Measurements from ENCODE around the gene KCTD11. TPM values are rescaled to one million over a fixed set of nuclear protein-coding genes. Genes with fewer than 3 reads are reported as not detected.
"Not testable (repeated sequence)": the region's sequence is repeated elsewhere in the genome, so short reads cannot be mapped to it uniquely, and the experiment has no call there.

Gene KCTD11
- total RNA-seq, 2 experiments from 2014 or later = 5.8 to 5.9 TPM

GRCh38 chr17:7352503-7352889 lies 534 bp downstream of the KCTD11 start:
- DNase-seq = no peak
- H3K27me3 Mint-ChIP-seq = no peaks in the 10 kb centered on the region
- peaks cover 41% of the 10 kb centered on the region for H3K36me3 Mint-ChIP-seq (ENCODE audit: low read depth)
- CTCF ChIA-PET = interaction anchor here (1.4 to 4.5 kb wide), 3 partner anchors 84 to 335 kb away, joined by 3 to 24 read pairs (median 12); partner anchors contain the start of genes SENP3, TMEM102 and TP53
- POLR2A ChIA-PET = interaction anchor here (1.1 to 1.3 kb wide), 4 partner anchors 16 to 307 kb away, joined by 3 to 12 read pairs (median 4); partner anchors contain the start of genes ACAP1 and MPDU1
- H3K4me3 Mint-ChIP-seq = peak overlapping the region; percentile 65
- H3K9me3 Mint-ChIP-seq = no peaks in the 10 kb centered on the region
- H3K4me1 Mint-ChIP-seq = peaks cover 70% of the 10 kb centered on the region
- H3K27ac Mint-ChIP-seq = peak overlapping the region; percentile 62

GRCh38 chr17:7352910-7353635 lies 1.1 kb downstream of the KCTD11 start:
- peak overlapping the region; percentile 65 for H3K4me3 Mint-ChIP-seq
- H3K36me3 Mint-ChIP-seq (ENCODE audit: low read depth) = peaks cover 37% of the 10 kb centered on the region
- H3K27ac Mint-ChIP-seq = peak overlapping the region; percentile 62
- CTCF ChIA-PET = interaction anchor here (0.6 to 4.5 kb wide), 6 partner anchors 23 to 334 kb away, joined by 3 to 24 read pairs (median 4); partner anchors contain the start of genes NEURL4, SENP3, TMEM102 and TP53
- no peak for DNase-seq
- H3K27me3 Mint-ChIP-seq = no peaks in the 10 kb centered on the region
- POLR2A ChIA-PET = interaction anchor here (0.9 to 1.9 kb wide), 9 partner anchors 9 to 334 kb away, joined by 3 to 12 read pairs (median 4); partner anchors contain the start of genes ACAP1, MPDU1 and TP53
- H3K9me3 Mint-ChIP-seq = no peaks in the 10 kb centered on the region
- H3K4me1 Mint-ChIP-seq = peaks cover 69% of the 10 kb centered on the region

GRCh38 chr17:7354262-7354843 lies 2.4 kb downstream of the KCTD11 start:
- peak; percentile 42 for DNase-seq
- H3K27me3 Mint-ChIP-seq = no peaks in the 10 kb centered on the region
- peaks cover 56% of the 10 kb centered on the region for H3K4me1 Mint-ChIP-seq
- no peaks in the 10 kb centered on the region for H3K9me3 Mint-ChIP-seq
- no peak overlapping the region for H3K4me3 Mint-ChIP-seq
- POLR2A ChIA-PET = interaction anchor here (0.9 to 3.1 kb wide), 8 partner anchors 18 to 333 kb away, joined by 3 to 14 read pairs (median 4); partner anchors contain the start of genes ACAP1, TMEM256 and TP53
- CTCF ChIA-PET = interaction anchor here (1.0 to 4.5 kb wide), 7 partner anchors 18 to 234 kb away, joined by 3 to 24 read pairs (median 6); partner anchors contain the start of genes ACAP1, NEURL4, SENP3 and TMEM102
- H3K36me3 Mint-ChIP-seq (ENCODE audit: low read depth) = peaks cover 26% of the 10 kb centered on the region
- peak overlapping the region; percentile 47 for H3K27ac Mint-ChIP-seq

GRCh38 chr17:7355053-7355452 lies 3.1 kb downstream of the KCTD11 start, which contains the start of gene TMEM95:
TSS of gene TMEM95 (plus strand) at chr17:7355156. CDS start at chr17:7355205, 49 bp downstream.
- DNase-seq = no peak
- Mint-ChIP-seq H3K4me3 (no peak within 1 kb of the TSS), H3K36me3 (ENCODE audit: low read depth) (peaks cover 21% of the 10 kb centered on the region), H3K27ac (peak within 1 kb of the TSS; percentile 47), H3K4me1 (peaks cover 49% of the 10 kb centered on the region), H3K9me3 (no peaks in the 10 kb centered on the region), H3K27me3 (no peaks in the 10 kb centered on the region)
- ChIA-PET CTCF (interaction anchor here (0.6 to 4.5 kb wide), 26 partner anchors 10 to 456 kb away, joined by 3 to 47 read pairs (median 6); partner anchors contain the start of genes ACAP1, FGF11, NEURL4 and SENP3), POLR2A (interaction anchor here (1.4 to 3.1 kb wide), 6 partner anchors 18 to 206 kb away, joined by 3 to 20 read pairs (median 6); partner anchors contain the start of genes ACAP1, POLR2A, SENP3 and TMEM102)

- no peak overlapping the region for H3K4me3 Mint-ChIP-seq
- POLR2A ChIA-PET = interaction anchor here (1.0 to 3.1 kb wide), 8 partner anchors 19 to 332 kb away, joined by 3 to 20 read pairs (median 6); partner anchors contain the start of genes ACAP1, POLR2A, SENP3 and TMEM102
- DNase-seq = no peak
- peaks cover 46% of the 10 kb centered on the region for H3K4me1 Mint-ChIP-seq
- no peak overlapping the region for H3K27ac Mint-ChIP-seq
- CTCF ChIA-PET = interaction anchor here (0.6 to 4.5 kb wide), 42 partner anchors 10 to 455 kb away, joined by 3 to 47 read pairs (median 5); partner anchors contain the start of genes ACADVL, ACAP1, DLG4 and FGF11
- no peaks in the 10 kb centered on the region for H3K27me3 Mint-ChIP-seq
- H3K9me3 Mint-ChIP-seq = no peaks in the 10 kb centered on the region
- peaks cover 18% of the 10 kb centered on the region for H3K36me3 Mint-ChIP-seq (ENCODE audit: low read depth)
Observed at GRCh38 chr17:7355573-7355972, 3.6 kb downstream of the KCTD11 start.

GRCh38 chr17:7356072-7356549 lies 4.1 kb downstream of the KCTD11 start:
- Mint-ChIP-seq H3K4me3 (no peak overlapping the region), H3K36me3 (ENCODE audit: low read depth) (peaks cover 13% of the 10 kb centered on the region), H3K27me3 (no peaks in the 10 kb centered on the region), H3K27ac (no peak overlapping the region), H3K9me3 (no peaks in the 10 kb centered on the region), H3K4me1 (peaks cover 43% of the 10 kb centered on the region)
- peak; percentile 91 for DNase-seq
- CTCF ChIA-PET = interaction anchor here (0.6 to 4.5 kb wide), 44 partner anchors 9 to 455 kb away, joined by 3 to 47 read pairs (median 4); partner anchors contain the start of genes ACADVL, ACAP1, DLG4 and FGF11
- POLR2A ChIA-PET = interaction anchor here (1.0 to 3.1 kb wide), 8 partner anchors 19 to 332 kb away, joined by 3 to 20 read pairs (median 6); partner anchors contain the start of genes ACAP1, POLR2A, SENP3 and TMEM102

- Mint-ChIP-seq H3K27me3 (no peaks in the 10 kb centered on the region), H3K9me3 (no peaks in the 10 kb centered on the region), H3K36me3 (ENCODE audit: low read depth) (peaks cover 10% of the 10 kb centered on the region), H3K4me1 (peaks cover 40% of the 10 kb centered on the region), H3K27ac (no peak overlapping the region), H3K4me3 (no peak overlapping the region)
- CTCF ChIA-PET = interaction anchor here (0.6 to 4.5 kb wide), 14 partner anchors 14 to 354 kb away, joined by 3 to 47 read pairs (median 7); partner anchors contain the start of genes FGF11, NEURL4, PLSCR3 and SENP3
- POLR2A ChIA-PET = interaction anchor here (1.0 to 3.1 kb wide), 6 partner anchors 20 to 331 kb away, joined by 3 to 20 read pairs (median 6); partner anchors contain the start of genes ACAP1, SENP3, TMEM102 and TP53
- DNase-seq = no peak
Observed at GRCh38 chr17:7356756-7357155, 4.8 kb downstream of the KCTD11 start.

GRCh38 chr17:7357381-7357780 lies 5.4 kb downstream of the KCTD11 start:
- Mint-ChIP-seq H3K36me3 (ENCODE audit: low read depth) (peaks cover 9% of the 10 kb centered on the region), H3K4me1 (peaks cover 37% of the 10 kb centered on the region), H3K4me3 (no peak overlapping the region), H3K9me3 (no peaks in the 10 kb centered on the region), H3K27ac (no peak overlapping the region), H3K27me3 (no peaks in the 10 kb centered on the region)
- no peak for DNase-seq
- ChIA-PET POLR2A (interaction anchor here (1.9 kb wide), 1 partner anchor 128 kb away, joined by 5 read pairs; no protein-coding TSS in a partner anchor), CTCF (interaction anchor here (3.1 kb wide), 1 partner anchor 79 kb away, joined by 47 read pairs; the partner anchor contains the start of gene TMEM102)

GRCh38 chr17:7361906-7362305 lies 9.9 kb downstream of the KCTD11 start:
- H3K36me3 Mint-ChIP-seq (ENCODE audit: low read depth) = no peaks in the 10 kb centered on the region
- peaks cover under 1% of the 10 kb centered on the region for H3K4me1 Mint-ChIP-seq
- no peak overlapping the region for H3K4me3 Mint-ChIP-seq
- ChIA-PET POLR2A (no interaction called here), CTCF (interaction anchor here (1.0 to 1.8 kb wide), 2 partner anchors 25 to 75 kb away, joined by 3 to 4 read pairs; partner anchors contain the start of gene ACAP1)
- DNase-seq = no peak
- no peaks in the 10 kb centered on the region for H3K9me3 Mint-ChIP-seq
- H3K27ac Mint-ChIP-seq = no peak overlapping the region
- H3K27me3 Mint-ChIP-seq = no peaks in the 10 kb centered on the region

- Mint-ChIP-seq H3K27ac (no peak overlapping the region), H3K4me3 (no peak overlapping the region), H3K36me3 (ENCODE audit: low read depth) (no peaks in the 10 kb centered on the region), H3K9me3 (no peaks in the 10 kb centered on the region), H3K4me1 (no peaks in the 10 kb centered on the region), H3K27me3 (peaks cover 2% of the 10 kb centered on the region)
- CTCF ChIA-PET = interaction anchor here (1.0 kb wide), 1 partner anchor 197 kb away, joined by 3 read pairs; no protein-coding TSS in a partner anchor
- DNase-seq = no peak
- POLR2A ChIA-PET = interaction anchor here (0.9 kb wide), 1 partner anchor 348 kb away, joined by 3 read pairs; a partner anchor contains a TSS
Observed at GRCh38 chr17:7363311-7363710, 11.3 kb downstream of the KCTD11 start.

GRCh38 chr17:7365963-7366362 lies 14.0 kb downstream of the KCTD11 start:
- CTCF ChIA-PET = interaction anchor here (1.6 kb wide), 1 partner anchor 10 kb away, joined by 4 read pairs; the partner anchor contains the start of gene TMEM95
- H3K36me3 Mint-ChIP-seq (ENCODE audit: low read depth); H3K4me1 Mint-ChIP-seq; H3K27ac Mint-ChIP-seq; H3K9me3 Mint-ChIP-seq; H3K4me3 Mint-ChIP-seq; DNase-seq; POLR2A ChIA-PET: not testable (repeated sequence)
- peaks cover 14% of the 10 kb centered on the region for H3K27me3 Mint-ChIP-seq

GRCh38 chr17:7367083-7367482 lies 15.1 kb downstream of the KCTD11 start:
- no peaks in the 10 kb centered on the region for H3K4me1 Mint-ChIP-seq
- no peaks in the 10 kb centered on the region for H3K36me3 Mint-ChIP-seq (ENCODE audit: low read depth)
- DNase-seq = no peak
- H3K4me3 Mint-ChIP-seq = no peak overlapping the region
- no peak overlapping the region for H3K27ac Mint-ChIP-seq
- H3K9me3 Mint-ChIP-seq = no peaks in the 10 kb centered on the region
- ChIA-PET CTCF (interaction anchor here (0.6 kb wide), 1 partner anchor 9 kb away, joined by 3 read pairs; no protein-coding TSS in a partner anchor), POLR2A (no interaction called here)
- peaks cover 14% of the 10 kb centered on the region for H3K27me3 Mint-ChIP-seq

All from activated CD4-positive, alpha-beta memory T cell treated with anti-CD3 and anti-CD28 coated beads, Interleukin-2, amount 10 ng/mL, durations not matched to agents 7 days and 5 days (primary cell).